Transverse colon (tissue), 4 donors: Measurements from ENCODE around the gene PTPRD.

ENCODE experiments used
- CTCF ChIP-seq, 5 experiments: fragments of 200-600 bp in 3 of 5; fragments of 450-650 bp in 2 of 5; sonication (generic) in 3 of 5; IDR thresholded peaks; 1 replicate in 2 of 5; 2 replicates in 3 of 5; pipeline ENCODE4 v1.5.1; 2016 to 2017; ENCODE audit warnings: antibody characterized with exemption in 5 of 5, inconsistent platforms in 3 of 5, mild to moderate bottlenecking in 2 of 5, moderate library complexity in 1 of 5
- EP300 ChIP-seq: sonication (generic); formaldehyde crosslinking; IDR thresholded peaks from one replicate; pipeline ENCODE4 v1.6.1; 2017; ENCODE audit warnings: antibody characterized with exemption, low read depth
- POLR2A ChIP-seq: fragments of 450-650 bp; IDR thresholded peaks from one replicate; pipeline ENCODE4 v1.6.1; 2016; ENCODE audit warnings: antibody characterized with exemption, mild to moderate bottlenecking, moderate library complexity
- POLR2AphosphoS5 ChIP-seq, 3 donors: sonication (generic); formaldehyde crosslinking; IDR thresholded peaks; one replicate each; pipeline ENCODE4 v1.6.1; 2016; ENCODE audit warnings: antibody characterized with exemption in 3 of 3

DNA sequence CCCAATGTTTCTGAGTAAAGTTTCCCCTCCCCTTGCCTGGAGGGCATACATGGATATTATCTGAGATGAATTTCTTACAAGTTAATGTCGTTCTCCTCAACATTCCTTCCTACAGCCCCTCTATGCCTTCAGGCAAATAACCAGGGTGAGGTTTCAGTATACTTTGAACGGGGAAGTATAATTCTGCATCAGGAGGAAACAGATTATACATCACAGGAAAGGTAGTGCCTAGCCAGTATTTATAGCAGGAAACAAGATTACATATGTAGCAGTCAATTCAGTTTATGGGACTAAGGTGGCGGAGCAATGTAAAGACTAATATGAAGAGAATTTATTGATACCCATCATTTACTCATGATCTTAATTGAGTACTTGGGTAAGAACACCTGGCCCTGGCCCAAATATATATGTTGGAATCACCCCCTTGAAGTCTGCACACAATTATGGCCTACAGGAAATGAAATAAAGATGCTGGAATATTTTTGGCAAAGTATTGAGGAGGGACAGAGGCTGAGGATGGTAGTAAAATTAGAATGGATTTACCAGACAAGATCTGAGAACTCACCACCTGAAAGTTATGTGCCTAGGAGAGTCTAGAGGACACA is 661.1 kb downstream of the PTPRD start:
- no peak for TF ChIP-seq POLR2AphosphoS5 (IDR thresholded peaks at IDR 0.05)
- TF ChIP-seq CTCF (IDR thresholded peaks at IDR 0.05): no peak
- TF ChIP-seq POLR2A: no peak
- no peak for TF ChIP-seq EP300
